Fibroblast of the aortic adventitia (primary cell): ENCODE results near the gene ANKRD13C. TPM values are rescaled to one million over a fixed set of nuclear protein-coding genes. Genes with fewer than 3 reads are reported as not detected.

Experiments
- DNase-seq: peaks from one replicate; pipeline ENCODE4 v3.0.0-alpha.2; 2010; ENCODE audit warnings: low read depth
- H3K4me3 ChIP-seq: 2 replicates; pipeline ENCODE4 v1.5.1; 2011; ENCODE audit warnings: low read depth, mild to moderate bottlenecking, control low read depth, low read length, moderate library complexity
- CTCF ChIP-seq: IDR thresholded peaks from 2 replicates; pipeline ENCODE4 v1.5.1; 2011; ENCODE audit warnings: mild to moderate bottlenecking, low read length, control low read depth, inconsistent platforms; ENCODE audit not compliant: insufficient read depth
- total RNA-seq: library from RNA; depleted of rRNA; stranded (reverse); fragments of >200 nt; gene quantifications from 2 replicates; pipeline ENCODE4 v1.2.3, GENCODE V29; 2012; ENCODE audit warnings: low replicate concordance

Gene ANKRD13C
- total RNA-seq, 1 donor: 37.7 TPM

- TF ChIP-seq CTCF: no peak
- no peak for DNase-seq
- H3K4me3 ChIP-seq: no peak overlapping the region
Observed at GRCh38 chr1:70324683-70325082, 29.8 kb downstream of the ANKRD13C start.

- no peak for TF ChIP-seq CTCF
- H3K4me3 ChIP-seq: no peak overlapping the region
- DNase-seq: peak; percentile 20
Observed at GRCh38 chr1:70319750-70320149, 34.8 kb downstream of the ANKRD13C start.

- DNase-seq: no peak
- no peak overlapping the region for H3K4me3 ChIP-seq
- TF ChIP-seq CTCF: no peak
Observed at GRCh38 chr1:70318191-70318590, 36.3 kb downstream of the ANKRD13C start.

GRCh38 chr1:70317087-70317486 lies 37.4 kb downstream of the ANKRD13C start:
- H3K4me3 ChIP-seq: no peak overlapping the region
- TF ChIP-seq CTCF: no peak
- DNase-seq: no peak

GRCh38 chr1:70315782-70316181 lies 38.7 kb downstream of the ANKRD13C start:
- TF ChIP-seq CTCF: no peak
- H3K4me3 ChIP-seq: no peak overlapping the region
- DNase-seq: no peak

- H3K4me3 ChIP-seq: no peak overlapping the region
- no peak for DNase-seq
- TF ChIP-seq CTCF: no peak
Observed at GRCh38 chr1:70314706-70315304, 39.7 kb downstream of the ANKRD13C start.

- DNase-seq: no peak
- no peak for TF ChIP-seq CTCF
- no peak overlapping the region for H3K4me3 ChIP-seq
Observed at GRCh38 chr1:70311369-70311768, 43.2 kb downstream of the ANKRD13C start.
